ENCODE results near the gene CD8A.

DNA sequence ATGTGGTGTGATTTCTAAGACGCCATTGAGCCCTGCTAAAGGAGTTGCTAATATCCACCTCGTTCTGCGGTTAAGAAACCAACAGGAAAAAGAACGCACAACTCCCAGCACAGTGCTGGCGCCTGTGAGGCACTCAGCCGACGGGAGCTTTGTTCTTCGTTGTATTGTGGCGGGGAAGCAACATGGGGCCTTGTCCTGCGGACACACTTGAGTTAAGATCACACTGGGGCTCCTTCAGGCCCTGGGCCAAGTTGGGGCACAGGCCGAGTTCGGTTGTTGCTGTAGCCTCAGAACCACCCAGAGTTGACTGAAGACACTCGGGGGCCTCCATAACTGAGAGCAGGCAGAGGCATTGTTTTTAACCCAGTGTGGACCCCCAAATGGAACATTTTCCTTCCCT lies 30.6 kb upstream of the CD8A start:
- no peak for TF ChIP-seq GATA2 (IDR thresholded peaks at IDR 0.05; ENCODE audit: low read depth, low read length)
- TF ChIP-seq GATA3 (IDR thresholded peaks at IDR 0.05; ENCODE audit: low read depth, low read length), result no peak
